IMR-90 (cell line): Measurements from ENCODE around the gene ALAD. TPM values are rescaled to one million over a fixed set of nuclear protein-coding genes. Genes with fewer than 3 reads are reported as not detected.

Source experiments
- ATAC-seq: fragments of 200-7000 bp; cut with Tn5 transposase; 2 replicates; pipeline ENCODE4 v1.9.1; 2020; ENCODE audit warnings: low read depth, mild to moderate bottlenecking, moderate library complexity
- BruUV-seq: library from RNA; stranded (reverse); fragments of 400-500 nt; replicated peaks from 2 replicates; lab custom pipeline; 2021; lab: Mats Ljungman, UMichigan
- CTCF ChIA-PET: fragments of 300-600 bp; formaldehyde crosslinking; extraction: SDS; loops from one replicate; lab custom pipeline; 2021; ENCODE audit warnings: antibody characterized with exemption; lab: Yijun Ruan, JAX
- POLR2A ChIA-PET: fragments of 300-600 bp; sonication (Branson Sonifier 250); formaldehyde crosslinking; loops from one replicate; lab custom pipeline; 2022; ENCODE audit warnings: antibody characterized with exemption; ENCODE audit not compliant: unreplicated experiment; lab: Charles Lee
- DNase-seq: peaks from one replicate; pipeline ENCODE4 v3.0.0; 2013
- H2AFZ ChIP-seq: replicated peaks from 2 replicates; pipeline ENCODE3; 2013; ENCODE audit warnings: low read length, mild to moderate bottlenecking; ENCODE audit not compliant: poor library complexity
- H2AK5ac ChIP-seq: 2 replicates; pipeline ENCODE4 v1.6.1; 2013; ENCODE audit warnings: low read depth, low read length, inconsistent platforms
- H2AK9ac ChIP-seq: replicated peaks from 2 replicates; pipeline ENCODE3; 2013; ENCODE audit warnings: mild to moderate bottlenecking, low read depth, low read length, moderate library complexity; ENCODE audit not compliant: poor library complexity
- H2BK120ac ChIP-seq: 2 replicates; pipeline ENCODE4 v1.6.1; 2013; ENCODE audit warnings: low read depth, low read length, inconsistent platforms
- H2BK15ac ChIP-seq: 3 replicates; pipeline ENCODE4 v1.6.1; 2013; ENCODE audit warnings: low read depth, low read length, inconsistent platforms
- H2BK20ac ChIP-seq: 2 replicates; pipeline ENCODE4 v1.6.1; 2013; ENCODE audit warnings: low read depth, mild to moderate bottlenecking, inconsistent platforms, low read length, moderate library complexity
- H2BK5ac ChIP-seq: 2 replicates; pipeline ENCODE4 v1.6.1; 2013; ENCODE audit warnings: mild to moderate bottlenecking, low read depth, low read length, inconsistent platforms; ENCODE audit not compliant: poor library complexity, severe bottlenecking
- H3K14ac ChIP-seq: replicated peaks from 2 replicates; pipeline ENCODE4 v1.6.1; 2013; ENCODE audit warnings: low read depth, low read length, inconsistent platforms
- H3K18ac ChIP-seq: 2 replicates; pipeline ENCODE4 v1.6.1; 2013; ENCODE audit warnings: low read depth, low read length, control low read depth
- H3K23ac ChIP-seq: 2 replicates; pipeline ENCODE4 v1.6.1; 2013; ENCODE audit warnings: low read depth, low read length, inconsistent platforms
- H3K27ac ChIP-seq: 2 replicates; pipeline ENCODE4 v1.5.1; 2013; ENCODE audit warnings: mild to moderate bottlenecking, control low read depth, low read length; ENCODE audit not compliant: insufficient read depth
- H3K27me3 ChIP-seq: 2 replicates; pipeline ENCODE4 v1.6.1; 2013; ENCODE audit warnings: low read length; ENCODE audit not compliant: control insufficient read depth, insufficient read depth
- H3K36me3 ChIP-seq: 2 replicates; pipeline ENCODE4 v1.6.1; 2013; ENCODE audit warnings: low read length, mixed read lengths; ENCODE audit not compliant: control insufficient read depth, insufficient read depth
- H3K4ac ChIP-seq: 2 replicates; pipeline ENCODE4 v1.6.1; 2013; ENCODE audit warnings: low read depth, low read length, inconsistent platforms
- H3K4me1 ChIP-seq: 2 replicates; pipeline ENCODE4 v1.6.1; 2013; ENCODE audit warnings: low read length, mixed read lengths; ENCODE audit not compliant: control insufficient read depth, insufficient read depth
- H3K4me2 ChIP-seq: 2 replicates; pipeline ENCODE4 v1.6.1; 2013; ENCODE audit warnings: low read depth, mild to moderate bottlenecking, control low read depth, low read length, moderate library complexity
- H3K4me3 ChIP-seq: 2 replicates; pipeline ENCODE4 v1.5.1; 2013; ENCODE audit warnings: low read depth, mild to moderate bottlenecking, control low read depth, low read length, moderate library complexity; ENCODE audit not compliant: insufficient read depth
- H3K56ac ChIP-seq: 2 replicates; pipeline ENCODE4 v1.6.1; 2013; ENCODE audit warnings: low read length, inconsistent platforms; ENCODE audit not compliant: insufficient read depth; ENCODE audit errors: extremely low read depth
- H3K79me1 ChIP-seq, 2 experiments: 2 replicates each; pipeline ENCODE4 v1.6.1; 2013; ENCODE audit warnings: low read length in 2 of 2, inconsistent platforms in 1 of 2, low read depth in 1 of 2
- H3K9ac ChIP-seq: 2 replicates; pipeline ENCODE4 v1.6.1; 2013; ENCODE audit warnings: low read depth, low read length, control low read depth
- H3K9me1 ChIP-seq: 2 replicates; pipeline ENCODE4 v1.6.1; 2013; ENCODE audit warnings: low read length, inconsistent platforms; ENCODE audit not compliant: insufficient read depth
- H3K9me3 ChIP-seq: 2 replicates; pipeline ENCODE4 v1.6.1; 2013; ENCODE audit warnings: low read length; ENCODE audit not compliant: control insufficient read depth, insufficient read depth
- H4K20me1 ChIP-seq: 2 replicates; pipeline ENCODE4 v1.6.1; 2013; ENCODE audit warnings: low read length, inconsistent platforms; ENCODE audit not compliant: insufficient read depth
- H4K5ac ChIP-seq: 2 replicates; pipeline ENCODE4 v1.6.1; 2013; ENCODE audit warnings: mild to moderate bottlenecking, low read depth, low read length, control low read depth
- H4K8ac ChIP-seq, 2 experiments: 2 replicates each; pipeline ENCODE4 v1.6.1; 2013; ENCODE audit warnings: low read depth in 2 of 2, low read length in 2 of 2, control low read depth in 1 of 2, inconsistent platforms in 1 of 2
- H4K91ac ChIP-seq: 2 replicates; pipeline ENCODE4 v1.6.1; 2013; ENCODE audit warnings: low read depth, low read length, inconsistent platforms; ENCODE audit not compliant: insufficient read depth
- BHLHE40 ChIP-seq: fragments of 150-350 bp; IDR thresholded peaks from 2 replicates; pipeline ENCODE4 v1.6.1; 2016; ENCODE audit warnings: mild to moderate bottlenecking, low read depth, low read length
- CEBPB ChIP-seq: IDR thresholded peaks from 2 replicates; pipeline ENCODE4 v1.6.1; 2012; ENCODE audit warnings: low read depth, low read length, improper control_type of control experiment
- CHD1 ChIP-seq: IDR thresholded peaks from 2 replicates; pipeline ENCODE4 v1.6.1; 2012; ENCODE audit warnings: low read depth, low read length, improper control_type of control experiment
- ELK1 ChIP-seq: fragments of 150-350 bp; IDR thresholded peaks from 2 replicates; pipeline ENCODE4 v1.6.1; 2016; ENCODE audit warnings: low read depth, mild to moderate bottlenecking, low read length, moderate library complexity, borderline replicate concordance
- FOS ChIP-seq: fragments of 150-350 bp; IDR thresholded peaks from 2 replicates; pipeline ENCODE4 v1.6.1; 2016; ENCODE audit warnings: low read depth, low read length
- MAFK ChIP-seq: IDR thresholded peaks from 2 replicates; pipeline ENCODE4 v1.6.1; 2012; ENCODE audit warnings: low read depth, low read length, improper control_type of control experiment
- MAZ ChIP-seq: IDR thresholded peaks from 2 replicates; pipeline ENCODE4 v1.6.1; 2012; ENCODE audit warnings: low read depth, mild to moderate bottlenecking, low read length, improper control_type of control experiment, moderate library complexity, borderline replicate concordance
- MXI1 ChIP-seq: IDR thresholded peaks from 2 replicates; pipeline ENCODE4 v1.6.1; 2012; ENCODE audit warnings: low read depth, mild to moderate bottlenecking, low read length, moderate library complexity, borderline replicate concordance
- NFE2L2 ChIP-seq: fragments of 150-350 bp; IDR thresholded peaks from 2 replicates; pipeline ENCODE4 v1.6.1; 2016; ENCODE audit warnings: low read depth, mild to moderate bottlenecking, low read length
- POLR2A ChIP-seq: IDR thresholded peaks from 2 replicates; pipeline ENCODE4 v1.6.1; 2012; ENCODE audit warnings: mild to moderate bottlenecking, low read depth, low read length
- RAD21 ChIP-seq: IDR thresholded peaks from 2 replicates; pipeline ENCODE4 v1.6.1; 2012; ENCODE audit warnings: low read length, improper control_type of control experiment
- RCOR1 ChIP-seq: IDR thresholded peaks from 2 replicates; pipeline ENCODE4 v1.6.1; 2012; ENCODE audit warnings: mild to moderate bottlenecking, low read length, improper control_type of control experiment; ENCODE audit not compliant: insufficient replicate concordance
- USF2 ChIP-seq: fragments of 150-350 bp; IDR thresholded peaks from 2 replicates; pipeline ENCODE4 v1.6.1; 2017; ENCODE audit warnings: mild to moderate bottlenecking, antibody characterized with exemption, low read length, low read depth
- WGBS, 2 experiments: methylation state at CpG; one replicate each; pipeline versions ENCODE4 v1.1.5 to v1.1.7; 2013; ENCODE audit warnings: missing lambda C conversion rate in 2 of 2; ENCODE audit not compliant: insufficient read length in 1 of 2; ENCODE audit errors: extremely low coverage in 2 of 2; 5-methylcytosine and 5-hydroxymethylcytosine counted together
- dilution Hi-C: fragments of 300-500 bp; cut with HindIII; formaldehyde crosslinking; loops from one replicate; pipeline ENCODE4 v1.14.3; 2018; ENCODE audit warnings: low sequenced_read_pairs; ENCODE audit not compliant: unreplicated experiment
- in situ Hi-C: fragments of 300-500 bp; cut with MboI; formaldehyde crosslinking; loops from 3 replicates; pipeline ENCODE4 v1.14.3; 2019; ENCODE audit warnings: low sequenced_read_pairs, inconsistent platforms, mixed read lengths
- intact Hi-C: fragments of 100-400 bp; cut with micrococcal nuclease; formaldehyde crosslinking; loops from 2 replicates; pipeline ENCODE4 v1.10.0; 2022
- polyA plus RNA-seq, 3 experiments: library from polyadenylated mRNA; depleted of rRNA; stranded (reverse); fragments of >200 nt; gene quantifications; 2 replicates each; pipeline ENCODE4 v1.2.3, GENCODE V29; 2012; ENCODE audit warnings: low replicate concordance in 1 of 3
- total RNA-seq: library from RNA; depleted of rRNA; stranded (reverse); fragments of >200 nt; gene quantifications from 2 replicates; pipeline ENCODE4 v1.2.3, GENCODE V29; 2012

Gene ALAD
- total and polyA plus RNA-seq, 2 of the 4 experiments (the other 2 are of a cell fraction) = 11.1 to 15.6 TPM

- H2AK5ac ChIP-seq = no peak overlapping the region
- no peak overlapping the region for H3K4ac ChIP-seq
- H3K27ac ChIP-seq = no peak overlapping the region
- no peak overlapping the region for H4K5ac ChIP-seq
- peaks cover 11% of the 10 kb centered on the region; the same call in 1 of the 2 replicates for H3K27me3 ChIP-seq
- H2BK15ac ChIP-seq = no peak overlapping the region
- H3K56ac ChIP-seq = no peak overlapping the region
- ATAC-seq (no peak), DNase-seq (no peak)
- no peak overlapping the region for H2BK20ac ChIP-seq
- TF ChIP-seq CEBPB (no peak), CHD1 (no peak), ELK1 (no peak), POLR2A (no peak), RAD21 (no peak), NFE2L2 (no peak), MAZ (no peak), MXI1 (no peak), RCOR1 (no peak), BHLHE40 (no peak), MAFK (no peak), USF2 (no peak), FOS (no peak)
- no peak overlapping the region for H3K18ac ChIP-seq
- WGBS, 2 experiments = 100% methylated on average over 2 of the region's 5 CpGs; no CpG with 5 or more reads in 1 of the 2 experiments
- no TSS peak for BruUV-seq
- H3K9me3 ChIP-seq = no peaks in the 10 kb centered on the region
- dilution Hi-C loops = no loop called here
- no peaks in the 10 kb centered on the region for H3K9me1 ChIP-seq
- no peak overlapping the region for H3K23ac ChIP-seq
- no peak overlapping the region for H3K4me3 ChIP-seq
- no peak overlapping the region for H2AFZ ChIP-seq
- H3K4me2 ChIP-seq = no peak overlapping the region
- no peak overlapping the region for H3K14ac ChIP-seq
- no peak overlapping the region for H4K8ac ChIP-seq
- no peak overlapping the region for H3K9ac ChIP-seq
- ChIA-PET POLR2A (no interaction called here), CTCF (no interaction called here)
- no peak overlapping the region for H2AK9ac ChIP-seq
- no peaks in the 10 kb centered on the region for H3K79me1 ChIP-seq
- H3K4me1 ChIP-seq = no peaks in the 10 kb centered on the region
- intact Hi-C loops = no loop called here
- H4K91ac ChIP-seq = no peak overlapping the region
- H3K36me3 ChIP-seq = peaks cover 3% of the 10 kb centered on the region; the same call in 1 of the 2 replicates
- in situ Hi-C loops = no loop called here
- H2BK120ac ChIP-seq = no peak overlapping the region
- H4K20me1 ChIP-seq = no peaks in the 10 kb centered on the region
- no peak overlapping the region for H2BK5ac ChIP-seq
Observed at GRCh38 chr9:113368348-113368981, 32.6 kb downstream of the ALAD start.
